ENCODE data around the gene RXRB.

RXRB gene

GRCh38 chr6:33211666-33212422 is 11.4 kb upstream of the RXRB start:
- DNase-seq, result no peak

DNA sequence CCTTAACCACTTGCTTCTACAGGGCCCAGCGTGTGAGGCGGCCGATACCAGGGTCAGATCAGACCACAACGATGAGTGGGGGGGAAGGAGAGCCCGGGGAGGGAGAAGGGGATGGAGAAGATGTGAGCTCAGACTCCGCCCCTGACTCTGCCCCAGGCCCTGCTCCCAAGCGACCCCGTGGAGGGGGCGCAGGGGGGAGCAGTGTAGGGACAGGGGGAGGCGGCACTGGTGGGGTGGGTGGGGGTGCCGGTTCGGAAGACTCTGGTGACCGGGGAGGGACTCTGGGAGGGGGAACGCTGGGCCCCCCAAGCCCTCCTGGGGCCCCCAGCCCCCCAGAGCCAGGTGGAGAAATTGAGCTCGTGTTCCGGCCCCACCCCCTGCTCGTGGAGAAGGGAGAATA is 10.7 kb upstream of the RXRB start:
- DNase-seq, result no peak

- DNase-seq, result no peak
Measured at GRCh38 chr6:33209856-33210255, 9.4 kb upstream of the RXRB start.

- DNase-seq, result peak; percentile 64
Measured at GRCh38 chr6:33208091-33208967, 7.9 kb upstream of the RXRB start, which contains the start of gene RING1. RING1 (plus strand) TSS chr6:33208500; CDS start chr6:33208823, 323 bp downstream.

DNA sequence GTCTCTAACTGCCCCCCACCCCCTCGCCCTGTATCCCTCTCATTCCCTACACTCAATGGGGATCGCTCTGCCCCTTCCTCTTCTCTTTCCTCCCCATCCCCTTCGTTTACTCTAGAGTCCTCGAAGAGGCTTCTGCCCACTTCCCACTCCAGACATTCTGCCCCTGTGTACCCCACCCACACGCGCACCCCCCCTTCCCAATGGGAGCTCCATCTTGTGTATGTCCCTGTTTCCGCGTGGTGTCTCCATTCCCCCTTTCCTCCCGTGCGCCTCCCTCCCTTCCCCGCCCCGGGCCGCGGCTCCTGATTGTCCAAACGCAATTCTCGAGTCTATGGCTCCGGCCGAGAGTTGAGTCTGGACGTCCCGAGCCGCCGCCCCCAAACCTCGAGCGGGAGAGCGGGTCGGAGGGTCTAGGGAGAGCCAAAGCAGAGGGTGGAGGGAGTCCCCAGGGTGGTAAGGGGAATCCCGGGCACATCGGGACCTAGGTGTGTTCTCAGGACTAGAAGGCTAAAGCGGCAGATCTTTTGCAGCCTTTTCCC is 7.2 kb upstream of the RXRB start:
- DNase-seq, result no peak

GRCh38 chr6:33206864-33207551 is 6.5 kb upstream of the RXRB start:
- no peak for DNase-seq

DNA sequence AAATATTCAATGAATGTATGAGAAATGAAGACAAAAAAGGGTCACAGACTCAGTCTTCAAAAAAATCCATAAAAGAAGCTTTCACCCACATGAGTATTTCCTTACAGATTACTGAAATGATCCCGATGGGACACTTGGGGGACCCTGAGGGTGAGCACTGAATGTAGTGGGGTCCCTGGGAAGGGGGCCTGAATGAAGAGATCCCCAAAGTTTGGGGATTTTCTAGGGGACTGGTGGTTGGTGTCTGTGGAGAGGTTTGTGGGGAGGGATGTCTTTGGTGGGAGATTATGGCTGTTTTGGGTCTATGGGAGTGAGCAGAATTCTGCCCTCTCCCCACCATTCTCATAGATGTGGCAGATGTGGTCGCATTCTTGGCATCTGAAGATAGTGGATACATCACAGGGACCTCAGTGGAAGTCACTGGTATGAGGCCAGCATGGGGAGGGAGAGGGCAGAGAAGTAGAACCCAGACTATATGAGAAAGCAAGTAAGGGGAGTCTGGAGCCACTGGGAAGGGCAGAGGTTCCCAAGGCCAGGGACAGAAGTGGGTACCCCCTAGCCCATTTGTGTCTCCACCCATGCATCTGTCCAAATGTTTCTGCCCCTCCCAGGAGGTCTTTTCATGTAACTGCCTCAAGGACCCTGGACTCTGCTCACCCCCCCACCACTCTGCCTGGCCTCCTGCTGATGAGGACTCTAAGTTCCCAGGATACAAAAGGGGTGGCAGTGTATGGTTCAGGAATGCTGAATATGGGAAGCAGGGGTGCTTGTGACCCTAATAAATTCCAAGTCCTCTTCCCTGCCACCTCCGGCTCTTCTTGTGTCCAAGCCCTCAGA is 5.8 kb upstream of the RXRB start:
- DNase-seq, result no peak

- DNase-seq, result no peak
Measured at GRCh38 chr6:33205191-33206026, 4.9 kb upstream of the RXRB start.

- DNase-seq, result peak; percentile 89
Measured at GRCh38 chr6:33204415-33205190, 4.1 kb upstream of the RXRB start, which contains the start of gene HSD17B8. HSD17B8 (plus strand) TSS chr6:33204655; CDS start chr6:33204669, 14 bp downstream.

- DNase-seq, result no peak
Measured at GRCh38 chr6:33204165-33204414, 3.6 kb upstream of the RXRB start.

- no peak for DNase-seq
Measured at GRCh38 chr6:33203443-33204164, 3.1 kb upstream of the RXRB start.

DNA sequence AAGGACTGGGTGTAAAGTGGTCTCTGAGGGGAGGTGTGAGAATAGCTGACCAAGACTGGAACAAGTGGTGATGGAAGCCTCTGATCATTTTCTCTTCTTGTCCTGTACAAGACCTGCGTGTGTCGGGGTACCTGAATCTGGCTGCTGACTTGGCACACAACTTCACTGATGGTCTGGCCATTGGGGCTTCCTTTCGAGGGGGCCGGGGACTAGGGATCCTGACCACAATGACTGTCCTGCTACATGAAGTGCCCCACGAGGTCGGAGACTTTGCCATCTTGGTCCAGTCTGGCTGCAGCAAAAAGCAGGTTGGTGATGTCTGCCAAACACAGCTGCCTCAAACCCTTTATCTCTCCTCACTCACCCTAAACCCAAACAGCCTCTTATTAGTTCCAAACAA is 2.3 kb upstream of the RXRB start:
- no peak for DNase-seq

GRCh38 chr6:33201935-33202334 is 1.5 kb upstream of the RXRB start:
- no peak for DNase-seq

- no peak for DNase-seq
Measured at GRCh38 chr6:33201147-33201545, 681 bp upstream of the RXRB start.

- peak; percentile 65 for DNase-seq
Measured at GRCh38 chr6:33199687-33200218, 712 bp downstream of the RXRB start.

DNA sequence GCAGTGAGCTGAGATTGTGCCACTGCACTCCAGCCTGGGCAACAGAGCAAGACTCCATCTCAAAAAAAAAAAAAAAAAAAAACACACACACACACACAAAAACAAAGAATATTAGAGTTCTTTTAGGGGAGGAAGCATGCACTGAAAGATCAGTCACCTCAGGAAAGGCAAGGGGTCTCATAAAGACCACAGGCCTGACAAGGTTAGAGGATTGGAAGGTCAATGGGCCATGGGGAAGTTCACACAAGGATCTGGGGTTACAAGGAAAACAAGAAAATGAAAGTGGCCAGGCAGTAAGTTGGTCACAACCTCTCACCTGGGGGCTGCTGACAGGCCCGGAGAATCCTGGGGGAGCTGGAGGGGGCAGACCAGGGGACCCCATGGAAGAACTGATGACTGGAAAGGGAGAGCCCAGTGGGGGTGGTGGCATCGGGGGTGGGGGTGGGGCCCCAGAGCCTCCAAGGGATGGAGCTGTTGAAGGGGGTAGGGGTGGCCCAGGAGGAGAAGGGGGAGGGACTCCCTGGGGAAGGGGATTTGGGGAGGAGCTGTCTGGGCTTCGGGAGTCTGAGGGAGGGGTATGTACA is 1.5 kb downstream of the RXRB start:
- DNase-seq, result no peak

GRCh38 chr6:33198159-33198852 is 2.2 kb downstream of the RXRB start:
- no peak for DNase-seq

DNA sequence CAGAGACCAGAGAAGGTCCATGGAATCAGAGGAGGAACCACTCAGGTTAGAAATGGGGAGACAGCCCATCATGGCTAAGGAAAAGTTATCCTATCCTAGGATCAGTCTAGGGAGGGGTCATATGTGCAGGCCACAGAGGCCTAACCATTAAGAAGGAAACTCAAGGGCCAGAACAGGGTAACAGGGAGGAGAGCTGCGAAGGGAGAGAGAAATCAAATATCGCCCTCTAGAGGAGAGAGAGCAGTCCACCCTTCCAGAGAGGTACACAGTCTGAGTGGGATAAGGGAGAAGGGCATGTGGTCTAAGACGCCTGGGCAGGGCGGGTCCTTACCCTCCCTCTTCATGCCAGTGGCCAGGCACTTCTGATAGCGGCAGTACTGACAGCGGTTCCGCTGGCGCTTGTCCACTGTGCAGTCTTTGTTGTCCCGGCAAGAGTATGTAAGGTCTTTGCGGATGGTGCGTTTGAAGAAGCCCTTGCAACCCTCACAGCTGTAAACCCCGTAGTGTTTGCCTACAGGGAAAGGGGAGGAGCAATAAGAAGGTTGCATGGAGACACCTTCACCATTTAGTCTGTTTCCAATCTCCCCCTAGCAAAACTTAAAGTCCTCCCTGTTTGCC is 2.9 kb downstream of the RXRB start:
- peak; percentile 41 for DNase-seq
